CD4-positive, alpha-beta T cell treated with Interleukin-10 for 1 hour (primary cell): ENCODE data around the gene MICAL3.
A peak's percentile ranks its signal among the peaks of the same experiment; 100 is the strongest.
"Not testable (repeated sequence)": the region's sequence is repeated elsewhere in the genome, so short reads cannot be mapped to it uniquely, and the experiment has no call there.

Experiments
- DNase-seq: peaks from one replicate; pipeline ENCODE4 v3.0.0-alpha.2; 2020

Gene MICAL3

GRCh38 chr22:17774206-17774925 lies 250.0 kb downstream of the MICAL3 start, which contains the start of gene BID:
Gene BID (minus strand): TSS chr22:17774469. CDS start chr22:17750116, 24,353 bp downstream.
- DNase-seq = peak; percentile 53

GRCh38 chr22:17773606-17774205 lies 250.7 kb downstream of the MICAL3 start:
- peak; percentile 71 for DNase-seq

- no peak for DNase-seq
These were observed 251.3 kb downstream of the MICAL3 start for GRCh38 chr22:17772958-17773605.

- DNase-seq = no peak
These were observed 252.0 kb downstream of the MICAL3 start for GRCh38 chr22:17772249-17772957.

- no peak for DNase-seq
These were observed 253.9 kb downstream of the MICAL3 start for GRCh38 chr22:17770180-17771077.

GRCh38 chr22:17769716-17770082 lies 254.7 kb downstream of the MICAL3 start:
- no peak for DNase-seq

GRCh38 chr22:17769013-17769715 lies 255.2 kb downstream of the MICAL3 start:
- DNase-seq = no peak

- peak; percentile 59 for DNase-seq
These were observed 256.9 kb downstream of the MICAL3 start for GRCh38 chr22:17767233-17768065.

GRCh38 chr22:17764852-17765251 lies 259.5 kb downstream of the MICAL3 start:
- not testable (repeated sequence) for DNase-seq

- no peak for DNase-seq
These were observed 260.3 kb downstream of the MICAL3 start for GRCh38 chr22:17764036-17764435.

GRCh38 chr22:17763442-17763841 lies 260.9 kb downstream of the MICAL3 start:
- not testable (repeated sequence) for DNase-seq

- DNase-seq = no peak
These were observed 263.2 kb downstream of the MICAL3 start for GRCh38 chr22:17761138-17761488.

GRCh38 chr22:17754233-17754925 lies 270.0 kb downstream of the MICAL3 start:
- DNase-seq = peak; percentile 39

GRCh38 chr22:17753401-17753989 lies 270.9 kb downstream of the MICAL3 start:
- no peak for DNase-seq

GRCh38 chr22:17751596-17751995 lies 272.8 kb downstream of the MICAL3 start:
- no peak for DNase-seq

- DNase-seq = no peak
These were observed 274.6 kb downstream of the MICAL3 start for GRCh38 chr22:17749605-17750395.

GRCh38 chr22:17748555-17749353 lies 275.6 kb downstream of the MICAL3 start:
- no peak for DNase-seq

GRCh38 chr22:17746916-17747315 lies 277.4 kb downstream of the MICAL3 start:
- DNase-seq = no peak
